ENCODE measurements around the gene IFI27L1. TPM values are rescaled to one million over a fixed set of nuclear protein-coding genes. Genes with fewer than 3 reads are reported as not detected.

IFI27L1 gene
- polyA plus RNA-seq, 1 donor (not counting 4 experiments of a cell fraction or from before 2014, with no cell fraction given), result 17.4 TPM

GRCh38 chr14:94104731-94105130, 23.6 kb downstream of the IFI27L1 start:
- H3K79me2 ChIP-seq (ENCODE audit: control insufficient read depth, insufficient read depth, low read length), result no peaks in the 10 kb centered on the region
- DNase-seq (ENCODE audit: low read depth, low spot score) (no peak), FAIRE-seq (no peak)
- no peak overlapping the region for H2AFZ ChIP-seq (ENCODE audit: control insufficient read depth, low read length)
- H3K4me1 ChIP-seq (ENCODE audit: control insufficient read depth, extremely low read depth, insufficient read depth, low read length), result peaks cover 4% of the 10 kb centered on the region
- no peak for TF ChIP-seq EZH2 (IDR thresholded peaks at IDR 0.05; ENCODE audit: low read length)
- TF ChIP-seq CTCF (optimal IDR thresholded peaks at IDR 0.05 in 1 of 3, IDR thresholded peaks at IDR 0.05 in 1 of 3, conservative IDR thresholded peaks at IDR 0.05 in 1 of 3; ENCODE audit: extremely low read depth in 1 of 3, insufficient read depth in 2 of 3, low read length in 3 of 3), result no peak
- no peaks in the 10 kb centered on the region for H3K9me3 ChIP-seq (ENCODE audit: control insufficient read depth, low read depth, low read length)
- dilution Hi-C loops (cut with MboI; ENCODE audit: extremely low pct_ligation_motif_present, low sequenced_read_pairs), result no loop called here
- H3K9ac ChIP-seq (ENCODE audit: control insufficient read depth, extremely low read depth, insufficient read depth, low read length), result no peak overlapping the region
- no peak overlapping the region for H3K4me3 ChIP-seq (ENCODE audit: control insufficient read depth in 2 of 3, extremely low read depth in 1 of 3, insufficient read depth in 2 of 3, low read depth in 1 of 3, low read length in 3 of 3)
- no peaks in the 10 kb centered on the region for H3K9me1 ChIP-seq (ENCODE audit: control insufficient read depth, extremely low read depth, insufficient read depth, low read length)
- no peaks in the 10 kb centered on the region for H3K36me3 ChIP-seq (ENCODE audit: control insufficient read depth in 2 of 2, extremely low read depth in 1 of 2, insufficient read depth in 2 of 2, low read length in 2 of 2)
- no peak overlapping the region for H3K4me2 ChIP-seq (ENCODE audit: control insufficient read depth, extremely low read depth, insufficient read depth, low read depth, low read length)
- H3K27ac ChIP-seq (ENCODE audit: control insufficient read depth, insufficient read depth, low read length), result no peak overlapping the region
- no peaks in the 10 kb centered on the region for H4K20me1 ChIP-seq (ENCODE audit: control insufficient read depth, extremely low read depth, insufficient read depth, low read length)
- no peaks in the 10 kb centered on the region for H3K27me3 ChIP-seq (ENCODE audit: control insufficient read depth, extremely low read depth, insufficient read depth, low read length)

- peak overlapping the region; percentile 77 for H2AFZ ChIP-seq (ENCODE audit: control insufficient read depth, low read length)
- H4K20me1 ChIP-seq (ENCODE audit: control insufficient read depth, extremely low read depth, insufficient read depth, low read length), result no peaks in the 10 kb centered on the region
- DNase-seq (ENCODE audit: low read depth, low spot score), result no peak
- H3K27me3 ChIP-seq (ENCODE audit: control insufficient read depth, extremely low read depth, insufficient read depth, low read length), result no peaks in the 10 kb centered on the region
- no peaks in the 10 kb centered on the region for H3K36me3 ChIP-seq (ENCODE audit: control insufficient read depth in 2 of 2, extremely low read depth in 1 of 2, insufficient read depth in 2 of 2, low read length in 2 of 2)
- no peaks in the 10 kb centered on the region for H3K9me3 ChIP-seq (ENCODE audit: control insufficient read depth, low read depth, low read length)
- peak overlapping the region in 1 of 3 experiments; percentile 71 for H3K4me3 ChIP-seq (ENCODE audit: control insufficient read depth in 2 of 3, extremely low read depth in 1 of 3, insufficient read depth in 2 of 3, low read depth in 1 of 3, low read length in 3 of 3)
- H3K79me2 ChIP-seq (ENCODE audit: control insufficient read depth, insufficient read depth, low read length), result peaks cover 12% of the 10 kb centered on the region
- TF ChIP-seq CTCF (optimal IDR thresholded peaks at IDR 0.05 in 1 of 3, IDR thresholded peaks at IDR 0.05 in 1 of 3, conservative IDR thresholded peaks at IDR 0.05 in 1 of 3; ENCODE audit: extremely low read depth in 1 of 3, insufficient read depth in 2 of 3, low read length in 3 of 3) (no peak), EZH2 (IDR thresholded peaks at IDR 0.05; ENCODE audit: low read length) (no peak)
- peak overlapping the region; percentile 54 for H3K27ac ChIP-seq (ENCODE audit: control insufficient read depth, insufficient read depth, low read length)
- H3K9me1 ChIP-seq (ENCODE audit: control insufficient read depth, extremely low read depth, insufficient read depth, low read length), result no peaks in the 10 kb centered on the region
- dilution Hi-C loops (cut with MboI; ENCODE audit: extremely low pct_ligation_motif_present, low sequenced_read_pairs), result no loop called here
- no peak overlapping the region for H3K4me2 ChIP-seq (ENCODE audit: control insufficient read depth, extremely low read depth, insufficient read depth, low read depth, low read length)
- FAIRE-seq, result no peak
- H3K4me1 ChIP-seq (ENCODE audit: control insufficient read depth, extremely low read depth, insufficient read depth, low read length), result peaks cover 17% of the 10 kb centered on the region
- no peak overlapping the region for H3K9ac ChIP-seq (ENCODE audit: control insufficient read depth, extremely low read depth, insufficient read depth, low read length)
Observed at GRCh38 chr14:94109915-94110250, 28.8 kb downstream of the IFI27L1 start.

Measured in keratinocyte (primary cell).